K562 (cell line): ENCODE results near the gene OR11G2. TPM values are rescaled to one million over a fixed set of nuclear protein-coding genes. Genes with fewer than 3 reads are reported as not detected.
A peak's percentile ranks its signal among the peaks of the same experiment; 100 is the strongest.

Experiments used
- BRCA1 ChIP-seq, 2 experiments: fragments of 450-650 bp in 1 of 2; sonication (generic) in 1 of 2; formaldehyde crosslinking in 1 of 2; IDR thresholded peaks; 2 replicates each; pipeline versions ENCODE4 v1.5.0 to v1.6.1; 2017 to 2020; ENCODE audit warnings: mild to moderate bottlenecking in 1 of 2, missing genetic modification reagents in 1 of 2
- C11orf30 ChIP-seq: fragments of 450-650 bp; IDR thresholded peaks from 2 replicates; pipeline ENCODE4 v1.6.1; 2016; ENCODE audit warnings: low read depth, mild to moderate bottlenecking
- CBFA2T3 ChIP-seq: fragments of 450-650 bp; IDR thresholded peaks from 2 replicates; pipeline ENCODE4 v1.6.1; 2017
- CREB3L1 ChIP-seq: fragments of 450-650 bp; IDR thresholded peaks from 2 replicates; pipeline ENCODE4 v1.6.1; 2014; ENCODE audit warnings: low read depth, mild to moderate bottlenecking, moderate library complexity, borderline replicate concordance
- CTBP1 ChIP-seq: fragments of 450-650 bp; IDR thresholded peaks from 2 replicates; pipeline ENCODE4 v1.6.1; 2016; ENCODE audit warnings: borderline replicate concordance
- ELF1 ChIP-seq: fragments of 200-800 bp; sonication (Bioruptor generic); IDR thresholded peaks from 2 replicates; pipeline ENCODE4 v1.6.1; 2016; ENCODE audit warnings: missing genetic modification characterization, missing compliant biosample characterization
- MEIS2 ChIP-seq: fragments of 450-650 bp; IDR thresholded peaks from 2 replicates; pipeline ENCODE4 v1.6.1; 2014; ENCODE audit warnings: mild to moderate bottlenecking; ENCODE audit not compliant: partially characterized antibody
- MYC ChIP-seq, 2 experiments: fragments of 250-450 bp in 1 of 2; sonication (Bioruptor Pico) in 1 of 2; IDR thresholded peaks; 2 replicates each; pipeline versions ENCODE4 v1.5.1 to v1.6.1; 2012 to 2021; ENCODE audit warnings: low read depth in 2 of 2, borderline replicate concordance in 1 of 2, improper control_type of control experiment in 1 of 2, low read length in 1 of 2, mild to moderate bottlenecking in 1 of 2, moderate library complexity in 1 of 2
- RNF219 ChIP-seq: fragments of 250-450 bp; sonication (Bioruptor Pico); IDR thresholded peaks from 2 replicates; pipeline ENCODE4 v1.5.0; 2022; ENCODE audit warnings: mild to moderate bottlenecking
- SMARCA4 ChIP-seq: fragments of 450-650 bp; IDR thresholded peaks from 2 replicates; pipeline ENCODE4 v1.6.1; 2016
- TEAD2 ChIP-seq: fragments of 450-650 bp; IDR thresholded peaks from 2 replicates; pipeline ENCODE4 v1.6.1; 2016; ENCODE audit warnings: missing genetic modification characterization, control low read depth, missing compliant biosample characterization
- ZNF224 ChIP-seq: sonication (generic); formaldehyde crosslinking; IDR thresholded peaks from 2 replicates; pipeline ENCODE4 v1.8.0; 2022; ENCODE audit warnings: mild to moderate bottlenecking, missing genetic modification reagents
- ZNF239 ChIP-seq: fragments of 250-450 bp; sonication (Bioruptor Pico); IDR thresholded peaks from 2 replicates; pipeline ENCODE4 v1.4.0; 2020; ENCODE audit warnings: mild to moderate bottlenecking
- ZNF644 ChIP-seq: fragments of 200-800 bp; sonication (Bioruptor generic); IDR thresholded peaks from 2 replicates; pipeline ENCODE4 v1.6.1; 2016; ENCODE audit warnings: low read depth, missing genetic modification characterization, missing compliant biosample characterization
- polyA plus RNA-seq, 8 experiments: library from polyadenylated mRNA; depleted of rRNA in 4 of 8; stranded (reverse) in 5 of 8; unstranded in 3 of 8; fragments of >200 nt; fragmentation: Nextera tagmentation in 2 of 8; fragmentation: Illumina TruSeq in 1 of 8; extraction: Ambion mirVana in 2 of 8; extraction: Trizol in 1 of 8; gene quantifications; 2 replicates each; pipeline versions ENCODE4 v1.2.1 to v1.2.3, GENCODE V29; 2011 to 2014; ENCODE audit warnings: inconsistent platforms in 1 of 8, missing spikeins in 1 of 8
- total RNA-seq, 7 experiments: library from RNA; depleted of rRNA in 6 of 7; stranded (reverse); fragments of >200 nt in 6 of 7; fragmentation: Illumina TruSeq in 2 of 7; extraction: Trizol in 2 of 7; gene quantifications; 2 replicates each; pipeline versions ENCODE4 v1.2.1 to v1.2.3, GENCODE V29; 2011 to 2021; ENCODE audit warnings: low replicate concordance in 1 of 7

Gene OR11G2
- total and polyA plus RNA-seq, 9 of the 15 experiments (the other 6 are each of a cell fraction or from before 2014, with no cell fraction given): not detected

GRCh38 chr14:20177433-20177974 is 13.2 kb upstream of the OR11G2 start (continued):
- no peak for TF ChIP-seq ZNF224 (CRISPR knock-in tag)
- peak; percentile 99 for TF ChIP-seq MEIS2
- TF ChIP-seq TEAD2 (tag): peak; percentile 6; the same call in 1 of the 2 replicates
- TF ChIP-seq ZNF239 (CRISPR knock-in tag): no peak; the same call in 1 of the 2 replicates
- peak; percentile 94 for TF ChIP-seq SMARCA4
- TF ChIP-seq BRCA1 (IDR thresholded peaks at IDR 0.05): no peak
- no peak for TF ChIP-seq BRCA1 (CRISPR knock-in tag; IDR thresholded peaks at IDR 0.05)
- peak; percentile 48 for TF ChIP-seq ELF1 (tag)
- no peak for TF ChIP-seq RNF219 (CRISPR knock-in tag)
- TF ChIP-seq ZNF644 (tag): peak; percentile 87
- TF ChIP-seq C11orf30: peak; percentile 52; the same call in 1 of the 2 replicates
- peak; percentile 98 for TF ChIP-seq CBFA2T3
- no peak; the same call in 1 of the 2 replicates for TF ChIP-seq MYC (IDR thresholded peaks at IDR 0.05; ENCODE audit: low read depth, low read length)
- no peak for TF ChIP-seq MYC (CRISPR knock-in tag; IDR thresholded peaks at IDR 0.05; ENCODE audit: borderline replicate concordance, low read depth)
- TF ChIP-seq CREB3L1: no peak
- no peak for TF ChIP-seq CTBP1
